Activated CD4-positive, alpha-beta T cell treated with anti-CD3 and anti-CD28 coated beads, Interleukin-10, Interleukin-2, amounts not matched to agents 100 ng/mL and 50 ng/mL, durations not matched to agents 16 hours and 8 hours (primary cell): ENCODE measurements around the gene ANKRD9.
"Not testable (repeated sequence)": the region's sequence is repeated elsewhere in the genome, so short reads cannot be mapped to it uniquely, and the experiment has no call there.

Experiments used
- DNase-seq: peaks from one replicate; pipeline ENCODE4 v3.0.0-alpha.2; 2020

The ANKRD9 gene, protein sequence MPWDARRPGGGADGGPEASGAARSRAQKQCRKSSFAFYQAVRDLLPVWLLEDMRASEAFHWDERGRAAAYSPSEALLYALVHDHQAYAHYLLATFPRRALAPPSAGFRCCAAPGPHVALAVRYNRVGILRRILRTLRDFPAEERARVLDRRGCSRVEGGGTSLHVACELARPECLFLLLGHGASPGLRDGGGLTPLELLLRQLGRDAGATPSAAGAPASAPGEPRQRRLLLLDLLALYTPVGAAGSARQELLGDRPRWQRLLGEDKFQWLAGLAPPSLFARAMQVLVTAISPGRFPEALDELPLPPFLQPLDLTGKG

DNA sequence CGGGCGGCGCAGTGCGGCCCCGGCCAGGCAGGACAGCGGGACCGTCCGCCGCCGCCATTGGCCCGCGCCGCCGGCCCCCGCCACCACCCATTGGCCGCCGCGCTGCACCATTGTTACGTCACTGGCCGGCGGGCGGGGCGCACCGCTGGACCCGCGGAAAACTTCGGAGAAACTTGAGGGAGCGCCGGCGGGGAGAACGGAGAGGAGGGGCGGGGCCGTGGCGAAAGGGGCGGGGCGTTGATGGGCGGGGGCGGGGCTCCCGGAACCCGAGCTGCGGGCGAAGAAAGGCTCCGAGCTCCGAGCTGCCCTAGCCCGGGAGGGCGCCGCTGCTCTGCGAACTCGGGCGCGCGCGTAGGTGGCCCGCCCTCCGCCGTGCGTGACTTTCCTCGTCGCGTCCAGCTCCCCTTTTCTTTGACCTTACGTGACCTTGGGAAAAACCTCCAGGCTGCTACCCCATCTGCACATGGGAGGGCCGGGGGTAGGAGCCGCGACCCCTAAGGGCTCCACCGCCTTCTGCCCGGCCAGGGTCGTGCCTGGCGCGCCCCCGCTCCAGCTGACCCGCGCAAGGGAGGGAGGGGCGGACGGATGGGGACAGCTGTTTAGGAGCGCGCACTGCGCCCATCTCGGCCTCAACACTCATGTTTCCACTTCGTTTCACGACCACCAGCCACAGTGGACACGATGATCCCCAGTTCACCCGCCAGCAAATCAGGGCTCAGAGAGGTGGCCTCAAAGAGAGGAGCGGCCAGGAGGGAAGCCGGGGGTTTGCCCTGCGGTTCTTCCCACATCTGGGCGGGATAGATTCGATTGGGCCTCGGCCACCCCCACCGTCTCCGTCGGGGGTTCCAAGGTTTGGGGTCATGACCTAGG is at the start of gene ANKRD9:
Gene ANKRD9, minus strand, starts transcription at position 31 of the 870 bp plus-strand sequence. CDS start 1,887 bp downstream, outside the sequence.
- peak; percentile 95 for DNase-seq

DNA sequence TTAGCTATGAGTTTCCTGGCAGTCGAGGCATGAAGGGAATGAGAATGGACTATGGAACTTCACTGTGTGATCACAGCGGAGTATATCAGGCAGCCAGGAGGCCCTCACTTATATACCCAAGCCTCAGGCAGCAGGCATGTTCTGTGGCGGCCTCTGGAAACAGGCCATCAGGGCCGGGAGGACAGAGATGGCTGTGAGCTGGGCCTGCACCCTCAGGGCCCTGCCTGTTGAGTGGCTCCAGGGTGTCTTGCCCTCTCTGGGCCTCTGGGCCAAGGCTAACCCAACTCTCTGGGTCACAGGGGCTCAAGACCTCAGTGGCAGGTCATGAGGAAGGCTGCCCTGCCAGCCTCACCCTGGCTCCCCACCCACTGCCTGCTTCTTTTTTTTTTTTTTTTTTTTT is 49.0 kb upstream of the ANKRD9 start:
- no peak for DNase-seq

DNA sequence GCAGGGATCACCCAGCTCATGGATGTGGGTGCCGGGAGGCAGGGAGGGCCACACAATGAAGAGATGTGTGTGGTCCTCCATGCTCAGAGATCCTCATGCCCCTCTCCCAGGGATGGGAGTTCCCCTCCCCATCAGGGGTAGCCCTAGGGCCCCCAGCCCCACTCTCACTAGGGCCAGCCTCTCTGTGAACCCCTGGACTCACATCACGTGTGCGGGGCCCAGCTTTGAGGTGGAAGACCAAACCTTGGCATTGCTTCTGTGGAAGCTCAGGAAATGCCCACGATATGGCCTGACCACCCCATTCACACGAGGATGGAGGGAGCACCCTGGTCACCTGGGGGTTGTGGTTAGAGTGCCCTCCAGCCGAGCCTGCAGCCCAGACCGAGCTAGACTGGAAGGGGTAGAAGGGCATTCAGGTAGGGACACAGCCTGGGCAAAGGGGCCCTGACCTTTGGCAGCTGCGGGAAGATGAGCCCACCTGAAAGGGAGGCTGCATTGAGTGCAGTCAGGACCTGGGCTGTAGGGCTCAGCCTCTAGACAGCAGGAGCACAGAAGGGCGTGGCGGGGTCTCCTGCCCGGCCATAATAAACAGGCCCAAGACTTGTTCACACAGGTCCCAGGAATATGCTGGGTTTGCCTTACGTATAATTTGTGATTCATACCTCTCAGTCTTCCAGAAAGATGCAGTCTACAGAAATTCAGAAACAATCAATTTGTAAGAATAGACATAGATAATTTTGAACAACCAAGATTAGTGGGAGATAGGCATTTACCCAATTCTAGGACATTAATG is 48.1 kb upstream of the ANKRD9 start:
- no peak for DNase-seq

DNA sequence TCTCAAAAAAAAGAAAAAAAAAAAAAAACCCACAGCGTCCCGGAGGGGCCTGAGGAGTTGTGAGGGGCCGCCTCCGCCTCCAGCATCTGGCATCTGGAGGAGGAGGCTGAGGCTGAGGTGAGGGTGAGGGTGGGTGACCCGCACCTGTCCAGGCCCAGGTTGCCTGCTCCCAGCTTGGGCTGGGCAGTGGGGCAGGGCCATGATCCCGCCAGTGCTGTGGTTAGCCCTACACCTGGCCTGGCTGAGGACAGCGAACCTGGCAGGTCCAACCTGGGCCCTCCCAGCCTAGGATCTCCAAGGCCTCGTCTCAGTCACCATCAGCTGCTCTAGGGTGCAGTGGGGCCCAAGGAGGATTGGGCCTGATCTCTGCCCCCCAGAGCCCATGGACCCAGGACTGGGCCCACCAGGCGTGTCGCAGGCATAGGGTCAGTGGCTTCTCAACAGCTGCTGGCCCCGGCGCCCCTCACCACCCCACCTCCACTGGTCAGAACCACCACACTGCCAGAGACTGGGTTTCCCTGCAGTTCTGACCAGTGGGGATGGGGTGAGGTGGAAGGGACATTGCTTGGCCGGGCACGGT is 46.6 kb upstream of the ANKRD9 start:
- no peak for DNase-seq

DNA sequence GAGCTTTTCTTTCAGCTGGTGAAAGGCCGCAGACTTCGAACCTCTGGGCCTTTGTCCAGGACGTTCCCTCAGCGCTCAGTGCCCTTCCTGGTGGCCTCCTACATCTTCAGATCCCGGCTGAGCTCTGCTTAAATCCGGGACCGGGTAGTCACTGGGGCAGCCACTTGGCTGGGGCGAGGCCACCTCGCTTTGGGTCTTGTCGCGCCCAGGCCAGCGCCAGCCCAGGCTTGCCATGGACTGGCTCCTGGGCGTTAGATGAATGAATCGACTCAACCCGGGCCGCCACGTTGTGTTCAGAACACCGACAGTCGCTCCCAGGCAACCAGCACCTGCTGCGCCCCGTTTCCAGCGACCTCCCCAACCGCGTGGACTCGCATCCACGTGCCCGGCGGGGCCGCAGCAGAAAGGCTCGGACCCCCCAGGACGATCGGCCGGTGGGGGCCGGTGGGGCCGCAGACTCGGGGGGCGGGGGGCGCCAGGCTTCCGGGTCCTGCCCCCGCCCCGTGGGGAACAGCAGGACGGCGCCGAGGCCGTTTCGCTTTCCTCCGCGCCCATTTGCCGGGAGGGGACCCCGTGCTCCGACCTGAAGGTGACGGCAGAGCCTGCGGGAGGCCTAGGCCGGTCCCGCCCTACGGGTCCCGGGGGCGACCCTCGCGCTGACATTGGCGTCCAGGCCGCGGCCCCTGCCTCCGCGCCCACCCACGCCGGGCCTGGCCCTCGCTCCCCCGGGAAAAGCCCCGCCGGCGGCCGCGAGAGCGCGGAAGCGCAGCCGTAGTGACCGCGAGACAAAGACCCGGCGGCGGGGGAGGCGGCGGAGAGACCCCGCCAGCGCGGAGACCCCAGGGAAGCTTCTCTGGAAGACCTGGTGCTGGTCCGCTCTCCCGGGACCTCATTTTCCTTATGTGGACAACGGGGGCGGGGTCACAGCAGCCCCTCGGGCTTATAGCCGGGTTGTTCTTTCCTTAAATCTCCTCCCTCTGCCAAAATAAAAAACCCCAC is 45.5 kb upstream of the ANKRD9 start:
- DNase-seq: peak; percentile 55

DNA sequence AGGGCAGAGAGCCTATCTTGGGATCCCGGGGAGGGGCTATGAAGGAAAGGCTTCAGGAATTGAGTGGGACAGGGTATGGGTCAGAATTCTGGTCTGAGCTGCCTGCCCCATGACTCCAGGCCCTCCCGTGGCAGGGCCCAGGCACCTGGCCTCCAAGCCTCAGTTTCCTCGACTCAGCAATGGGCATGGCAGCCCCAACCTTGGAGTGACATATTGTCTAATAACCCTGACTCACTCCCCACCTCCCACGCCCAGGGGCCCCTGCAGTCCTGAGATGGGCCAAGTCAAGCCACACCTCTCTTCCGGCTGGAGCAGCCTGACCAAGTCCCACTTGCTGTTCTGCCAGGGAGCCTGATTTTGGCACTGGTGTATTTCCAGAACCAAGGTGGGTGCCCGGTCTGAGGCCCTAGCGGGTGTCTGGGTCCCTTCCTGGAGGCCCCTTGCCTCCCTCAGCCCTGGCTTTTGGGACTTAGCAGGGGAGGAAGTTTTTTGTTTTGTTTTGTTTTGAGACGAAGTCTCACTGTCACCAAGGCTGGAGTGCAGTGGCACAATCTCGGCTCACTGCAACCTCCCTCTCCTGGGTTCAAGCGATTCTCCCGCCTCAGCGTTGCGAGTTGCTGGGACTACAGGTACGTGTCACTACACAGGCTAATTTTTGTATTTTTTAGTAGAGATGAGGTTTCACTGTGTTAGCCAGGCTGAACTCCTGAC is 42.6 kb upstream of the ANKRD9 start:
- peak; percentile 31 for DNase-seq

DNA sequence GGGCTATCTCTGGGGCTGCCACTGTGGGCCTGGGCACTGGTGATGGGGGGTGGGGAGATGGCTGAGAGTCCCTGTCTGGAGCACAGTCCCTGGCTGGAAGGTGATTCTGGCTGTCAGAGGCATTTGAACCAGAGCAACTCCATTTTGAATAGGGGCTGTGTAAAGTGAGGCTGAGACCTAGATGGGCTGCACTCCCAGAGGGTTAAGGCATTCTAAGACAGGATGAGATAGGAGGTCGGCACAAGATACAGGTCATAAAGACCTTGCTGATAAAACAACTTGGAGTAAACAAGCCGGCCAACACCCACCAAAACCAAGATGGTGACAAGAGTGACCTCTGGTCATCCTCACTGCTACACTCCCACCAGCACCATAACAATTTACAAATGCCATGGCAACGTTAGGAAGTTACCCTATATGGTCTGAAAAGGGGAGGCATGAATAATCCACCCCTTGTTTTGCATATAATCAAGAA is 41.4 kb upstream of the ANKRD9 start:
- DNase-seq: not testable (repeated sequence)

DNA sequence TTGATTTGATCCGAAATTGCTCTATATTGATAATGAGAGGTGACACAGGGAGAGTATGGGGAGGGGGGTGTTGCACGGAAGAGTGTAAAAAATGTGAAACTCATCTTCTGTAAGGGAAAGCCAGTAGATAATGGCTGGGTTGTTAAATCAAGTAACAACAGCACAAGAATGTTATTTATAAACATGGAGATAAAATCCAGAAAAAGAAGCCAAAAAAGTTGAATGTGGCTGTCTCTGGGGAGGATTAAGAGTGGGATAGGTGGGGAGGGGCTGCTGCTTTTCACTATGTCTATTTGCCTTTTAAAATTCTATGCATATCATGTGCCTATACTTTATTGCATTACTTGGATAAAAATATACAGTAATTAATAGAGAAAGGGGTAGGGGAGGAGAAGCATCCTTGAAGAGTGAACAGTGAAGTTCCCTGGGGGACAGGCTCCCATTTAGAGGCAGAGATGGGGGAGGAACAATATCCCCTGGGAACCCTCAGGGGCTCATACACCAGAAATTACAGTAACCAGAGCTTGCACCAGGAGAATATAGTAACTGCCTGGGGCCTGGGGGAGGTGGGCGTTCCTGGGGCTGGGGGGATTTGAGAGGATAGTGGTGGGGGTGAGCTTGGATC is 39.2 kb upstream of the ANKRD9 start:
- no peak for DNase-seq

DNA sequence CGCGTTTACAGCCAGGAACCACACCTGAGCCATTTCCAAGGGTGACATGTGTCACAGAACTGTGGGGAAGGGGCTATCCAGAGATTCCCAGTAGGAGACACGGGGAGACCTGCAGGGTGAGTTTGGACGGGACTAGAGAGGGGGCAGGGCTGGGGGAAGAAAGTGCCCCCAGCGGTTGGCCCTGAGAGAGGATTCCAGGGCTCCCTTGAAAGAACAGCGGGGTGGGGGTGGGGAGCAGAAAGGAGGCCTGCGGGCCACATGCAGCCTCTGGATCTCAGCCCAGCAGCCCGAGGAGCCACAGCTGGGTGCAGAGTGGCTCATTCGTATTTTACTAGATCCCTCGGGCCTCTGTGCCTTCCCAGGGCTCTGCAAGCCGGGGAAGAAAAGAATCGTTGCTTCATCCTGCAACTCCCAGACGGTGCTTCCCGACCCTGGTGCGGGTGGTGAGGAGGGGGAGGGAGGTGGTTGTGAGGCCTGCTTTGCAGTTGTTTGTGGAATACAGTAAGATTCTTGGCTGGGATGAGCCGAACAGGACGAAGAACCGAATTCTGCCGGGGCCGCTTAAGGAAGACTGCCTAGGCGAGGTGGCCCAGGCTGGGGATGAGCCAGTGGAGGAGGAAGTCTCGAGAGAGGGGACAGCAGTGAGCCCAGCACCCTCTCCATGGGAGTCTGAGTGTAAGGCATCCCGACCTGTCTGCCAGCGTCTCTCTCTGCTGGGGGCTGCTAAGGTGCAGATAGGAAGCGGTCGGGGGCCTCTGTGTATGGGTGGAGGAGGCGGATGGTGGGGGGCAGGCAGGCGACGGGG is 36.1 kb upstream of the ANKRD9 start:
- no peak for DNase-seq

DNA sequence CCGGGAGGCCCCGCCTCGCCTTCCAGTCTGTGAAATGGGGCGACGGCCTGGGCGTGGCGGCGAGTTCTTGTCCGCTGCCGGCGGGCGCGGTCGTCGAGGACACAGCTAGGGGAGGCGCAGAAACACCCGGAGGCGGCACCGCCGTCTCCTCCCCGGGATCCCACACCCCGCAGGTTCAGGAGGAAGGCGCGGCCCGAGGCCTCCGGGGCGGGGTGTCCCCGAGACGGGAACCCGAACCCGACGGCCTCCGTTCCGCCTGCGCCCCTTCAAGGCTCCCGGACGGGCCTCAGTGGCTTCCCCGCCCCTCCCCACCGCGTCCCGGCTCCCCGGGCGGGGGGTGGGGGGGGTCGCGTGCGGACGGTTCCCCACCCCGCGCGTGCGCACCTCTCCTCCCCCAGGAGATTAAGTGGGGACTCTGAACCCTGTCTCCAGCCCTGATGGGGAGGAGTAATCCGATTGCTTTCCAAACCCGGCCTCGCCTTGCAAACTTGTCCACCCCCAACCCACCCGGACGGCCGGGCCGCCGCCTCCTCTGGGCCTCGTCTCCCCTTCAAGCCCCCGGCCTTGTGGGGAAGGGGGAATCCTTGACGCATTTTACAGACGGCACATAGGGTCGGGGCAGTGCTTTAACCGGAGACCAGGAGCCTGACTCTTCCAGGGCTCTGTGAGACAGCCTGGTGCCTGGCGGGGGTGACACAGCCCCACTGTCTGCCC is 35.3 kb upstream of the ANKRD9 start:
- DNase-seq: peak; percentile 29

DNA sequence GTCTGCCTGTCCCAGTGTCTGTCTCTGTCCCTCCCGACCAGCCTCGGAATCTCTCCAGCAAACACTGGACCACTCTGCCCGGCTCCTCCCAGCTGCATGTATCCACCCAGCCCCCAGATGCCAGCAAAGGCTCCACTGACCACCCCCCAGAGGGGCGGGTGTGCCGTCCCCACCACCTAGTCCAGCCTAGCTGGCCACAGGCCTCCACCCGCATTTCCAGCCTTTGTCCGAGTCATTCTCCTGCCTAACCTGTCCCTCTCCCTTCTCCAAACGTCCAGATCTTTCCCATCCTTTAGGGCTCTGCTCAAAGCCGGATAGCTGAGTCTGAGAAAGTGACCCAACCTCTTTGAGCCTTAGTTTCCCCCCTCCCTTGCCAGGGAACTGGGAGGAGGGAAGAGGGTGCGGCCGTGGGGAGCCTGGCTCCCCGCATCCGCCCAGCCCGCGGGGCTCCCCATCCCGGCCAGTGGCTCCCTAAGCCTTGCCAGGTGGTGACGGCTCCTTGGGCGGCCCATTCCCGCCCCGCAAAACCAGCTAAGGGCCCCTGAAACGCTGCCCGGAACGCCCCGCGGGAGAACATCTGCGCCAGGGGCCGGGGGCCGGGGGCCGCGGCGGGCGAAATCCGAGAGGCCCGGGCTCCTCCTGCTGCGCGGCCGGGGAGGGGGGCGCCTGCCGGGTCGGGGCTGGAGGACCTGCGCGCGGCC is 34.6 kb upstream of the ANKRD9 start:
- DNase-seq: no peak

DNA sequence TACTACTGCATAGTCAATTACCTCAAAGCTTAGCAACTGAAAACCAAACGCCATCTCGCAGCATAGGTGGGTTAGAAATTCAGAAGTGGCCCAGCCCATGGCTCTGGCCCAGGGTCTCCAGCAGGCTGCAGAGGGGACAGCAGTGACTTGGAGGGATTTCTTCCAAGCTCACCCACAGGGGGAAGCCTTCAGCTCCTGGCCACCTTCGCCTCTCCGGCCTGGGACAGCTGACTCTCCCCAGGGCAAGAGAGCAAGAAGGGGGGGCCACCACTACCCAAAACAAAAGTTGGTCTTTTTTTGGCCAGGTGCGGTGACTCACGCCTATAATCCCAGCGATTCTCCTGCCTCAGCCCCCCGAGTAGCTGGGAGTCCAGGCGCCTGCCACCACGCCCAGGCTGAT is 32.2 kb upstream of the ANKRD9 start:
- no peak for DNase-seq

DNA sequence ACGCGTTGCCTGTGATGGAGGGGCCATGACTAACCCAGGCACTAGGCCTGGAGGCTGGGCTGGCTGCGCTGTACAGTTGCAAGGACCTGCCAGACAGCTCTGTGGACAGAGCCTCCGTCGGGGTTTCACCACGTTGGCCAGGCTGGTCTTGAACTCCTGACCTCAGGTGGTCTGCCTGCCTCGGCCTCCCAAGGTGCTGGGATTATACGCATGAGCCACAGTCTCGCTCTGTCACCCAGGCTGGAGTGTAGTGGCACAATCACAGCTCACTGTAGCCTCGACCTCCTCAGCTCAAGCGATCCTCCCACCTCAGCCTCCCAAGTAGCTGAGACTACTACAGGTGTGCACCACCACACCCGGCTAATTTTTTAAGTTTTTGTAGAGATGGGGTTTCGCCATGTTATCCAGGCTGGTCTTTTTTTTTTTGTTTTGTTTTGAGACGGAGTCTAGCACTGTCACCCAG is 31.5 kb upstream of the ANKRD9 start:
- not testable (repeated sequence) for DNase-seq

DNA sequence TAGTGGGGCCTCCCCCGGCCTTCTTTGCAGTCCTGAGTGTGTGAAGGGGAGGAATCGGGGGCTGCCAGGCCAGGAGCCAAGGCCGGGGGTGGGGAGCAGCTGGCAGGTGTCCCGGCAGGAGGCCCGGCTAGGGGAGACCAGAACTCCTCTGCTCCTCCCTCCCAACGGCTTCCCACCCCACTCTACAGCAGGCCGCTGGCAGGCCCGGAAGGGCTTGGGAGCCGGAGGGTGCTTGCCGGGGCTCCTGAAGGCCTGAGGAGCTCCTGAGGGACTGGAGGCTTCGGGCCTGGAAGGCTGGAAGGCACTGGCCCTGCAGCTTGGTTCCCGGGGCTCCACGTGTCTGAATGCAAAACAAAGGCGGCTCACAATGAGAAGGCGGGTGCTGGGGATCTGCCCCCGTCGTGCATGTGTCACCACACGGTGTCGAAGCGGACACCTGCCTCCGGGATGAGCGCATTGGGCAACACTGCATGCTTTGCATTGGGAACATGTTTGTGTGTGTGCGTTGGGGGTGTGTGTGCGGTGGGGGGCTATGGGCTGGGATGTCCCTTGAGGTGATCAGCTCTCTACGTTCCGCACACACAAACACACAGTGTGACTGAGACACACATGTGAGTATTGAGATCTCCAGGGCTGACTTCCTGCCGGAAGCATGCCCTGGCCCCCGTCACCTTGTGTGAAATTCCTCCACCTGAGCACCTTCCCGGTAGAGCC is 30.9 kb upstream of the ANKRD9 start:
- no peak for DNase-seq

DNA sequence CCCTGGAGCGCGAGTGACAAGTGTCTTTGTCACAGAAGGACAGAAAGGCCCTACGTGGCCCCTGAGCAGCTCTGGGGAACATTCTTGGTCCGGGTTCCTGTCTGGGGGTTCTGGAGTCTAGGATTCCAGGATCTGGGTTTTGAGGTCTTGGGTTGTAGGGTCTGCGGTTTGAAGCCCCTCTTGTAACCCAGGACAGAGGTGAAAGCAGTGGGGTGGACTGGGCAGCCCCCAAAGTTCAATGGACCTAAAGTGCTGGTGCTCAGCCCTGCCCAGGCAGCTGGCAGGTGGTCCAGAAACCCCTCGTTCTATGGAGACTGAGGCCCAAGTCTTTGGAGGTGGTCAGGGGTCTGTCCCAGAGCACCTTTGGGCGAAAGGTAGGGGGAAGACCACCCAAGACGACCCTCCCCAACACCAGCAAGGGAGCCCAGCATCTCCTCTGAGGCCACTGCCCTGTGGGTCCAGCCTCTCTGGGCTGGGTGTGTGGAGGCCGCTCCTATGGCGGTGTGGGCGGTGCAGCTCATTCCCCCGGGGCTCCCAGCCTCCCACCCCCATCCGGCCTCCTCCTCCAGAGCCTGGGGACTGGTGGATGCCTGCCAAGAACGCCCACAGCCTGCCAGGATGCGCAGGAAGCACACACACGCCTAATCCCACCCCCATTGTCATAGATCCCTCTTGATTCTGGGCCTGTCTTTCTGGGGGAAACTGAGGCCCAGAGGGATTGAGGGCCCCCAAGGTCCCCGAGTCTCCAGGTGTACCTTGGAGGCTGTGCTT is 30.2 kb upstream of the ANKRD9 start:
- DNase-seq: no peak
